OCI-LY3 (cell line): ENCODE results near the gene RBBP6.

Source experiments
- EZH2phosphoT487 ChIP-seq: fragments of 200-600 bp; shearing (Covaris generic); IDR thresholded peaks from 2 replicates; pipeline ENCODE4 v1.6.1; 2018; ENCODE audit warnings: antibody characterized with exemption, mixed run types, low read depth
- TF ChIP-seq, protein P1 (sequence below): fragments of 200-600, 300-600 bp; sonication (generic); IDR thresholded peaks from 2 replicates; pipeline ENCODE4 v1.5.1; 2014; ENCODE audit warnings: antibody characterized with exemption, low read length, low read depth

DNA sequence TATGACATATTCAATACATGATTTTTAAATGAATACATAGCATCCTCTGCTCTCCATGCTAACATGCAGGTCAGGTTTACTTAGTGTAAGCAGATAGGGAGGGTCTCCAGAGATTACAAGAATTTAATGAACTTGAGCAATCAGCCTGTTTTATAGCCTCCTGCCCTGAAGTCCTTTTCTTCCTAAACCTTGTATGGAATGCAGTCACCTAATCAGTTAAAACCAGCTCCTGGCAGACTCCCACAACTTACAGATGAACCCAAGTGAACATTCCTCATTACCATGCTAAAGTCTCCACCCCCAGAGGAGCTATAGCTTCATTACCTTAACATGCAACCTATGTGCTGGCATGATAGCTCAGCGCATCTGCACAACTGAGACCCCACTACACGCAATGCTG is 48.5 kb upstream of the RBBP6 start:
- TF ChIP-seq, protein P1, sequence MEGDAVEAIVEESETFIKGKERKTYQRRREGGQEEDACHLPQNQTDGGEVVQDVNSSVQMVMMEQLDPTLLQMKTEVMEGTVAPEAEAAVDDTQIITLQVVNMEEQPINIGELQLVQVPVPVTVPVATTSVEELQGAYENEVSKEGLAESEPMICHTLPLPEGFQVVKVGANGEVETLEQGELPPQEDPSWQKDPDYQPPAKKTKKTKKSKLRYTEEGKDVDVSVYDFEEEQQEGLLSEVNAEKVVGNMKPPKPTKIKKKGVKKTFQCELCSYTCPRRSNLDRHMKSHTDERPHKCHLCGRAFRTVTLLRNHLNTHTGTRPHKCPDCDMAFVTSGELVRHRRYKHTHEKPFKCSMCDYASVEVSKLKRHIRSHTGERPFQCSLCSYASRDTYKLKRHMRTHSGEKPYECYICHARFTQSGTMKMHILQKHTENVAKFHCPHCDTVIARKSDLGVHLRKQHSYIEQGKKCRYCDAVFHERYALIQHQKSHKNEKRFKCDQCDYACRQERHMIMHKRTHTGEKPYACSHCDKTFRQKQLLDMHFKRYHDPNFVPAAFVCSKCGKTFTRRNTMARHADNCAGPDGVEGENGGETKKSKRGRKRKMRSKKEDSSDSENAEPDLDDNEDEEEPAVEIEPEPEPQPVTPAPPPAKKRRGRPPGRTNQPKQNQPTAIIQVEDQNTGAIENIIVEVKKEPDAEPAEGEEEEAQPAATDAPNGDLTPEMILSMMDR = no peak
- no peak for TF ChIP-seq EZH2phosphoT487
